HG03045 (cell line): ENCODE measurements around the gene EFNB2.

Source experiments
- ATAC-seq: cut with Tn5 transposase; IDR thresholded peaks from one replicate; pipeline ENCODE4 v1.9.1; 2021; ENCODE audit warnings: mild to moderate bottlenecking, moderate library complexity; ENCODE audit not compliant: unreplicated experiment

EFNB2 gene

DNA sequence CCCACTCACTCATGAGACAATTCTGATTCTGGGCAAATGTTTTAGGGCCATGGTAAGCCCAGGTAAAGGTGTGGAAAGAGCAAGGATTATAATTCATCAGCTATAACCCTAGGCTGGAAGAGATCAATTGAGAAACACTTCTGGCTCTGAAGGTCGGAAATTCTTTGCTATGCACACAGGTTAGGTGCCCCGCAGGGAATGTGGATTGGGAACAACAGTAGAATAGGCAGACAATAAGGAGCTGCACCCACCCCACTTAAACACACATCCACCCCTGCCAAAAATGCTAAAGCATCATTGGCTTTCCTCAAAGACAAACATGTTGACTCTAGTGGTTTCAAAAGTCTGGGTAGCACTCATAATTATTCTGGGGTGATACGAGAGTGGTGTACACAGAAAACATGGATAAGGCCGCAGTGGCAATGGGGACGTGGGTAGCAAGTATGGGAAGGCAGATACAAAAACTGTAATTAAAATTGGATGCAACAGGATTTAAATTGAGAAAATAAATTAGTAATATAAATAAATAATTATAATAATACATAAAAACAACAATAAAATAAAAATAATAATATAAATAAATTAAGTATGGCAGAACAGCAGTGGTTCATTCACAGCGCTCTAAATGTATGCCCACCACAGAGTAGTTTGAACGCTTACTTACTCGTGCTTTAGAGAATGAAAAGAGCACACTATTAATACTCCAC lies 8.6 kb downstream of the EFNB2 start:
- no peak for ATAC-seq

- ATAC-seq: no peak
Observed at GRCh38 chr13:106525865-106526264, 9.6 kb downstream of the EFNB2 start.

- ATAC-seq: no peak
Observed at GRCh38 chr13:106524108-106524507, 11.4 kb downstream of the EFNB2 start.

DNA sequence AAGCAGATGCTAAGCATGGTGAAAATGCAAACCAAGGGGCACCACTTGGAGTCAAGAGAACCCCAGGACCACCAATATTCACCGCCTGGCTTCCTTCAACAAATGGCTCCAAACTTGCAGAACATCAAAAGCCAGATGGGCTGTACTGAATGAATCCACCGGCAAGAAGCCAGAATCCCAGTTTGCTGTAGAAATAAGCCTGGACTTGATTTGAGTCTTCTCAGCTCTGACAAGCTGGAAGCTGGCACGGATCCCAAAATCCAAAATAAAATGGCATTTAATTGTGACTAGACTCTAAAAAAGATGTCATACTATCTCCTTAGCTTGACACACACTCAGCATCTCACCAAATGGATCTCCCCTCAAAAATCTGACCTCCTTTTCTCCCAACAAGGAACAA lies 11.9 kb downstream of the EFNB2 start:
- ATAC-seq: no peak

DNA sequence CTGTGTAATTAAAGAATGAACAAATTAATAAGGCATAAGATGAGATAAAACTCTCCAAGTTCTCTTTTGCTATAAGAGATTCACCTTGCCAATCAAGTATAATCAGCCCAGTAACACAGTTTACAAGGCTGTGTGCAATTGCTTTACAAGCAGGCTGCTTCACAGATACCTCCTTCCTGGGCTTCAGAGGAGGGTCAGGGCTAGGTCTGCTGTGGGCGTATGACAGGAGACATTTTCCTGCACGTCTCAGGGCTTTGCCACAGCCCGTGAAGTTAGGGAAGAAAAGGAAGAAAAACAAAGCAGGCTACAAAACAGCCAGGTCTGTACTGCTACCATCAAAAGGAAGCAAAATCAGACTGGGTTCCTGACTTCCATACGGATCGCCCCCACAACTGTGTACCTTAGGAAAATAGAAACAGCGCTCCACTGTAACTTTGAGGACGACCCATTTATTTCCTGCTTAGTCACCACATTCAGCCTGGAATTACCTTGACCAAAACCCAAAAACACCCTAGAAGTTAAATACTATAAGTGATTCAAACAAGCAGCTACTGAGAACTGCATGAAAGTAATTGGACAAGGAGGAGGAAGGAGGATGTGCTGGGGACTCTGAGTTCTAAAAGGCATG lies 12.4 kb downstream of the EFNB2 start:
- no peak for ATAC-seq

- ATAC-seq: no peak
Observed at GRCh38 chr13:106522112-106522705, 13.3 kb downstream of the EFNB2 start.

DNA sequence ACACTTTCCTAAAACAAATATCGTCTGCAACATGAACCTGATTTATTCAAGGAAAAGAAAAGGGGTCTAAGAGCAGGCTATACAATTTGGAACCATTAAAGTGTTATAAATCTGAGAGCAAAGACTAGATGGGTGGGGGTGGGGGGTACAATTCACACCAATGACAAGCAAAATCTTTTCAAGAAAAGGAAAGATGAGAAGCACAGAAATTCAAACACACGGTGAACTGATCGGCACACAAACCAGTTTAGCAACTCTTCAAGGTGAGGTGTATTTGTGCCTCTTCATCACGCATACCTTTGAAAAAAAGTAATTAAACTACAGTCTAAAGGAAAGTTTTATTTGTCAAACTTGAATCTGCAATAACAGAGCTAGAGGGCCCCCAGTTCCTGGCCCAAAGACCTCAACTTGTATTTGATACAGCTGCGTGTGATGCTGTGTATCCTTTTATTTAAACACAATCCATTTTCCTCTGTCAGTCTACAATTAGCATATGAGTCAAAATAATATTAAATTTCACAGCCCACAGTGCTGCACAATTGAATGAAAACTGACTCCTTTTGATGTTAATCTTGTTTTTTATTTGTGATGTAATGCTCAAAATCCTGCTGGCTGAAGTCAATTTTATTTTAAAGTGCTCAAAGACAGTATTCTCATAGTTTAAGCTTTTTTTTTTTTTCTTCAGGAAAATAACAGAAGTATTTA lies 14.2 kb downstream of the EFNB2 start:
- ATAC-seq: no peak

- ATAC-seq: no peak
Observed at GRCh38 chr13:106520251-106521054, 15.0 kb downstream of the EFNB2 start.

DNA sequence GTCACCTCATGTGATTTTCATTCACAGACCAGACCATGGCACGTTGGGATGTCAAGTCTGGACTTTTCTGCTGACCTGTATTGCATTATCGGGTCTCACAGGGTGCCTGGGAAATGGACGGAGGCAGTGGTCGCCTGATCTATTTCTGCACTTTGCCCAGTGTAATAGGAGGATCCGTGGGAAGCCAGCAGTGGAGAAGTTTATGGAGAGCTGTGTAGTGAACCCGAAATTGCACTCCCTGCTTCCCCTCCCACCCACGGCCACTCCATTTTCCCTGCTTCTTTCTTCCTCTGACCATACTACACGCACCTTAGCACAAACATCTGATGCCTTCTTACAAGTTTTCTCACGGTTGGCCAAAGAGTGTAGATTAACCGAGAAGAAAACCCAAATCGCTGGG lies 16.9 kb downstream of the EFNB2 start:
- no peak for ATAC-seq

DNA sequence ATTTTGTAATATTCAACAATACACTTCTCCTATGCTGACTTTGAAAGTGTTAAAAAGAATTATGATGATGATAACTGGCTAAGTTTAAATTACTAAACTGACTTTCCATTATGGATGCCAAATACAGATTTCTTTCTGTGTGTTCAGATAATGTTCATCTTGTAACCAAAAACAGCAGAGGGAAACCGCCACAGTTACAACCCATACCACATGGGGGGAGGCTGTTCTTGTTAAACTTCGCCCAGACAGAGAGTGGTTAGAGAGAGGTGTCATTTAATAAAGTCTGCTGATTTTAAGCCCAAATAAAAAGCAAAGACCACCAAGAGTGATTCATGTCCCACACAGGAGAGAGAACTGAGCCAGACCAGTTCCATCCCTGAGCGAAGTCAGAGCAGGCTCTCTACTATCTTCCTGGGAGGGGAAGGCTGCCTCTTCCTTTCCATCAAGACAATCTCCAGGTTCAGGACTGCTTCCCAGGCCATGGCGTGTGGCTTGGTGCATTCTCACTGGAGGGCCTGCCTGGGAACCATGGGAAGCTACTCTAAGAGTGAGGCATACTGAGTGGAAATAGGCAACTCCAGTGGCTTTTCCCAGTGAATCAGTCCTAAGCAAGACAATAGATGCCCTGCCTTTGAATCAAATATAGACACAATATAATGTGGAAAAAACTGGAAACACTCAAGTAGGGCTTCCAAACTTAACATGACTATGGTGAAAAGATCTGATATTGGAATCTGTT lies 18.2 kb downstream of the EFNB2 start:
- no peak for ATAC-seq

GRCh38 chr13:106515635-106516254 lies 19.7 kb downstream of the EFNB2 start:
- no peak for ATAC-seq

DNA sequence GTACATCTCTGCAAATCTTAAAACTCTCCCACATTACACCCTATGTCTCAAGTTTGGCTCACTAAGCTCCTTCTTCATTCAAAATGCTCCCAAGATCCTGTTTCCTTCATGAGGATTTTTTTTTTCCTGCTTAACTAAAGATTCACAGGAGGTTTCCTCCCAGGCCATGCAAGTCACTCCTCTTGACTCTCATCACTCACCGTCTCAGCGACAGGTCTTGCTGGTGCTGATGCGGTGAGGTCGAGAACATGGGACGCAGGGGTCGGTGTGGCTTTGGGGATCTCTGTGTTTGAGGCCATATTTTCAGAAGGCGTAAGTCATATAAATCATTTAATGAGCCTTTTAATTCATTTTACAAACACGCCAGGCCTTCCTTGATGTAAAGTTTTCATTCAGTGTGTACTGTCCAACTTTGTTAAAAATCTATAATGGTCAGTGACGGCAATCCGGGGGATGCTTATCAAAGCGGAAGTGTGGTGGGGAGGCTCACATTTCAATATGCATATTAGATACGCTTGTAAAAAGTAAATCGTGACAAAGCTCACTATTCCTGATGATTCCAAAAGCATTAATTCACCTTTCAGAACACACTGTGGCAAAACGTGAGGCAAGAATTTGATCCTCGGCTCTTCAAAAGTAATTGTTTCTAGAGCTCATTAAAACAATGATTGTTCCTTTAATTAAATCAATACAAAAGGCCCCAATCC lies 20.4 kb downstream of the EFNB2 start:
- no peak for ATAC-seq

DNA sequence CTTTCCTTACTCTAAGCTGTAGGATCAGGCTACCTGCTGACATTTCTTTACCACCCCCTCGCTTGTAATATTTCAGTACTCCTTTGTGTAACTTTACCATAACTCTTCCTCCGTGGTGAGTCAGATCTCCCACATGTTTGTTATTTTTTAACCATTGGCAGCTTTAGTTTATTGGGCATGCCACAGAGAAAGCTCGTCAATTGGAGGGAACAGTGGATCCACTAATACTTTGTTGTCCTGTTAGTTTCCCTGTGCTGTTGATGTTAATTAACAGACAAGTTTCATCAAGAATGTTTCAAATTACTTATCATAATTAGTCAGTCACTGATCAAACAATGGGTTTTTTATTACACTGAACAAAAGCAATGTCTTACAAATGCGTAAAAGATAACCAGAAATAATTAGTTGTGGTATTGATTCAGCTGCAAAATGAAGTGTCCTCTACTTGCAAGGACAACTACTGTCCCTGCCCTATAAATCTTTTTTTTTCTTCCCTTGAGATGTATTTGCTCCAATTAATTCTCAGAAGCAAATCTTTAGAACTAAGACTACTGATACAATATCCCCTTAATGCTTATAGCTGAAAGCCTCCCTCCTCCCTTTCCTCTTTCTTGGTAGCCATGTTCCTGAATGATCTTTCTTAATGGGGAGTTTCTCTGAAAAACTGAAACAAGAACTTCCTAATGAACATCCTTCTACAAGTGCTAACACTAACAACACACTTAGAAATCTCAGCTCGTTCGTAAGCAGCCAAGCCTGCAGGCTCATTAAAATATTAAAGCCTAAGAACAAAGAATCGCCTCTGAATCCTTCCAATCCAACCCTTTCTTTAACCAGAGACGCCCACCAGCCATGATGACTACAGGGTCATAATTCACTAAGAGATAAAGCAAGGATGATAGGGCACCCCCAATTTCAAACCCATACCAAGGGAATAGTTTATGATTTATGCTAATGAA lies 22.2 kb downstream of the EFNB2 start:
- no peak for ATAC-seq

DNA sequence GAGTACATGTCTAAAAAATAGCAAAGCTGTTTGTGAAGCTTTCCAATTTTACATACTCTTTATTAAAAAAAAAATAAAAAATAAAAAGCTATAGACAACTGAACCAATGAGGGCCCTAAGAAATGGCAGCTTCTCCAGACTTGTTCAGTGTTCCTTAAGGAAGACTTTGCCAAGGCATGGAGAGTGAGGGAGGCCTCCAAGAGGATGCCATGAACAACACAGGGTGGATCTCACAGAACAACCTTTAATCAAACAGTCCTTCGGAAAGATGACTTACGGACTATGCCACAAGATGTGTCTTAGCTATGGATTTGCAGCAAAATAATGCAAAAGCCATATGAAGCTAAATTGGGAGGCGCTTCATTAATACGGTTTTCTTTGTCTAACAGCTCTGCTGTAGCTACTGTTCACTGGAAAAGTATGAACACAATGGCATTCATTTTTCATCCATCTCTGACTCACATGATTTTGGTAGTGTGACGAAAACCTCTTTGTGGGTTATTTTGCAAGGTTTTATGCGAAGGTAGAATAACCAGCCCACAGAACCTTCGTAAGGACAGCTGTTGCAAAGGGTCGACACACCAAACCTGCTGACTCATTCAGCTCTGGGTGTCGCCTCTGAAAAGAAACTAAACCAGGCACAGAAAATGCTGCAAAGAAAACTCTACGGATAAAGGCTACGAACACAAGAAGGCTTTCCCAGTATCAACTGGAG lies 27.7 kb downstream of the EFNB2 start:
- no peak for ATAC-seq

- ATAC-seq: no peak
Observed at GRCh38 chr13:106506286-106506685, 29.2 kb downstream of the EFNB2 start.

GRCh38 chr13:106505732-106506131 lies 29.7 kb downstream of the EFNB2 start:
- ATAC-seq: no peak

DNA sequence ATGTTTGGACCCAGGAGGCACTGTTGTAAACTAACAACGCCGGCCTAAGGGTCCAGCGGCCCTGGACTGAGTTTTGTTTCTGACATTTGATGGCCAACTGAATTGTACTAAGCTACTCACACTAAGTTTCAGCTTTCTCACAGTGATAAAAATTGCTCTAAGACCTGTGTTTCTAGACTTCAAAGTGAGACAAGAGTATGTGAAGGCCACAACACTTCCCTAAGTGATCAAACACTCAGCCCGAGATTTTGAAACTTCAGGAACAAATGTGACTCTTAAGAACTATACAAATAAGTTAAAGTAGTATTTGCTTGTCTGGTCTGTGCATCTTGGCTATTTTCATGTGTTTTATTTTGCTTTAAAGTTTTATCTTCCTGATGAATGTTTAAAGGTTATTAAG lies 30.2 kb downstream of the EFNB2 start:
- no peak for ATAC-seq
